ENCODE measurements around the gene CLSTN2. TPM values are rescaled to one million over a fixed set of nuclear protein-coding genes. Genes with fewer than 3 reads are reported as not detected.

CLSTN2 gene
- total and polyA plus RNA-seq, 8 donors = 0.31 to 1.1 (median 0.61) TPM

GRCh38 chr3:140011086-140011485 lies 76.1 kb downstream of the CLSTN2 start:
- Histone ChIP-seq H3K4me3 (no peak overlapping the region), H3K27me3 (no peaks in the 10 kb centered on the region), H3K9me3 (no peaks in the 10 kb centered on the region), H3K4me1 (no peaks in the 10 kb centered on the region), H3K27ac (no peak overlapping the region), H3K36me3 (no peaks in the 10 kb centered on the region)
- DNase-seq = no peak
- intact Hi-C loops (cut with DNase I) = no loop called here
- no peak for TF ChIP-seq CTCF (IDR thresholded peaks at IDR 0.05)
- no peak for ATAC-seq

- Histone ChIP-seq H3K36me3 (no peaks in the 10 kb centered on the region), H3K4me1 (no peaks in the 10 kb centered on the region), H3K9me3 (no peaks in the 10 kb centered on the region), H3K27ac (no peak overlapping the region), H3K4me3 (no peak overlapping the region), H3K27me3 (no peaks in the 10 kb centered on the region)
- ATAC-seq (no peak), DNase-seq (no peak)
- TF ChIP-seq CTCF (IDR thresholded peaks at IDR 0.05) = no peak
- intact Hi-C loops (cut with DNase I) = no loop called here
Measured at GRCh38 chr3:140011611-140012277, 76.8 kb downstream of the CLSTN2 start.

GRCh38 chr3:140013220-140013619 lies 78.2 kb downstream of the CLSTN2 start:
- TF ChIP-seq CTCF (IDR thresholded peaks at IDR 0.05) = no peak
- Histone ChIP-seq H3K4me3 (no peak overlapping the region), H3K9me3 (no peaks in the 10 kb centered on the region), H3K36me3 (no peaks in the 10 kb centered on the region), H3K27me3 (no peaks in the 10 kb centered on the region), H3K27ac (no peak overlapping the region), H3K4me1 (no peaks in the 10 kb centered on the region)
- no peak for DNase-seq
- intact Hi-C loops (cut with DNase I) = no loop called here
- ATAC-seq = no peak

GRCh38 chr3:140014831-140015495 lies 80.0 kb downstream of the CLSTN2 start:
- Histone ChIP-seq H3K36me3 (no peaks in the 10 kb centered on the region), H3K4me3 (no peak overlapping the region), H3K9me3 (no peaks in the 10 kb centered on the region), H3K27me3 (no peaks in the 10 kb centered on the region), H3K27ac (no peak overlapping the region), H3K4me1 (no peaks in the 10 kb centered on the region)
- ATAC-seq (no peak), DNase-seq (no peak)
- no peak for TF ChIP-seq CTCF (IDR thresholded peaks at IDR 0.05)
- intact Hi-C loops (cut with DNase I) = no loop called here

- no peak overlapping the region for H3K27ac ChIP-seq
- intact Hi-C loops (cut with DNase I) = no loop called here
- no peak for TF ChIP-seq CTCF (IDR thresholded peaks at IDR 0.05)
Measured at GRCh38 chr3:140015741-140016140, 80.8 kb downstream of the CLSTN2 start.

More at GRCh38 chr3:140015741-140016140, 80.8 kb downstream of the CLSTN2 start:
- Histone ChIP-seq H3K9me3 (no peaks in the 10 kb centered on the region), H3K36me3 (no peaks in the 10 kb centered on the region), H3K27me3 (no peaks in the 10 kb centered on the region), H3K4me3 (no peak overlapping the region), H3K4me1 (no peaks in the 10 kb centered on the region)
- DNase-seq (no peak), ATAC-seq (no peak)
